Esophagus squamous epithelium (tissue), 5 donors: ENCODE data around the gene BEND6. TPM values are rescaled to one million over a fixed set of nuclear protein-coding genes. Genes with fewer than 3 reads are reported as not detected.

ENCODE experiments used
- DNase-seq: peaks from one replicate; lab custom pipeline; 2025; lab: John Stamatoyannopoulos, UW
- H3K27ac ChIP-seq, 4 donors: fragments of 200-600 bp; sonication (generic); one replicate each; pipeline ENCODE4 v1.5.1; 2016 to 2019; ENCODE audit warnings: mild to moderate bottlenecking in 1 of 4
- H3K27me3 ChIP-seq, 4 donors: fragments of 200-600 bp; sonication (generic); 1 replicate in 3 of 4; 2 replicates in 1 of 4; pipeline versions ENCODE4 v1.5.1 to v1.6.0; 2017 to 2021; ENCODE audit warnings: antibody characterized with exemption in 1 of 4
- H3K36me3 ChIP-seq, 3 donors: fragments of 200-600 bp; sonication (generic); one replicate each; pipeline ENCODE4 v1.5.1; 2016 to 2019
- H3K4me1 ChIP-seq, 3 donors: fragments of 200-600 bp; sonication (generic); one replicate each; pipeline ENCODE4 v1.5.1; 2017 to 2019
- H3K4me3 ChIP-seq, 4 donors: fragments of 200-600 bp; sonication (generic); 1 replicate in 3 of 4; 2 replicates in 1 of 4; pipeline ENCODE4 v1.5.1; 2016 to 2019; ENCODE audit warnings: mild to moderate bottlenecking in 2 of 4, moderate library complexity in 1 of 4
- H3K9me3 ChIP-seq, 3 donors: fragments of 200-600 bp; sonication (generic); one replicate each; pipeline ENCODE4 v1.5.1; 2016 to 2019
- CTCF ChIP-seq, 6 experiments: fragments of 450-650 bp in 4 of 6; fragments of 200-600 bp in 2 of 6; sonication (generic) in 2 of 6; IDR thresholded peaks; one replicate each; pipeline ENCODE4 v1.5.1; 2016 to 2019; ENCODE audit warnings: antibody characterized with exemption in 6 of 6, mild to moderate bottlenecking in 4 of 6, moderate library complexity in 4 of 6
- POLR2A ChIP-seq, 4 donors: fragments of 450-650 bp; IDR thresholded peaks; one replicate each; pipeline ENCODE4 v1.6.1; 2017; ENCODE audit warnings: antibody characterized with exemption in 4 of 4, mild to moderate bottlenecking in 4 of 4, moderate library complexity in 3 of 4
- intact Hi-C: fragments of 100-400 bp; cut with DNase I; formaldehyde crosslinking; loops from one replicate; pipeline ENCODE4 v1.15.0; 2022
- small RNA-seq, 4 donors: library from RNA; depleted of rRNA; stranded (forward); fragments of <200 nt; gene quantifications; one replicate each; pipeline ENCODE3, GENCODE V24; 2016
- total RNA-seq, 4 donors: library from RNA; depleted of rRNA; stranded (reverse); fragments of >200 nt; gene quantifications; one replicate each; pipeline ENCODE4 v1.1.0, GENCODE V29; 2016
- donor health status: DM: yes; HTN: yes; CAD: no.

The BEND6 gene
- total RNA-seq, 4 donors from 2014 or later = 0.57 to 2.4 (median 1.1) TPM; not detected in 1

DNA sequence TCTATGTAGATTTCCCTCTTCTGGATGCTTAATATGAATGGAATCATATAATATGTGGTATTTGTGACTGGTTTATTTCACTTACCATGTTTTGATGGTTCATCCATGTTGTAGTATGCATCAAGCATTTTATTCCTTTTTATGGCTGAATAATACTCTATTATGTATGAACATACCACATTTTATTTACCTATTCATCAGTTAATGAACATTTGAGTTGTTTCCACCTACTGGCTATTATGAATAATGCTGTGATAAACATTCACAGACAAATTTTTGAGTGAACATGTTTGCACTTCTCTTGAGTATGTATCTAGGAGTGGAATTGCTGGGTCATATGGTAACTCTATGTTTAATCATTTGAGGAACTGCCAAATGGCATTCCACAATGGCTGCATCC is 120.2 kb downstream of the BEND6 start:
- H3K9me3 ChIP-seq = no peaks in the 10 kb centered on the region
- TF ChIP-seq CTCF (IDR thresholded peaks at IDR 0.05) (peak in 1 of 6 experiments; percentile 13), POLR2A (IDR thresholded peaks at IDR 0.05) (no peak)
- H3K4me1 ChIP-seq = no peaks in the 10 kb centered on the region
- H3K27me3 ChIP-seq = no peaks in the 10 kb centered on the region
- DNase-seq = no peak
- no peak overlapping the region for H3K27ac ChIP-seq
- intact Hi-C loops = no loop called here
- H3K36me3 ChIP-seq = no peaks in the 10 kb centered on the region
- no peak overlapping the region for H3K4me3 ChIP-seq

Small RNAs within 50 kb of the gene (small RNA-seq; reads per million reads assigned to genes)
- gene FTH1P15 (0 reads per million in 4 donors), gene RNU6-626P (0 reads per million in 4 donors)

Other genes starting within 250 kb of the BEND6 start
- 1 to 10 TPM; 1.6 to 7.6 (median 4.2) TPM for gene KIAA1586, start 91.6 kb downstream of the BEND6 start, total RNA-seq
- 10 to 100 TPM; 21.5 to 52.5 (median 29.5) TPM for gene ZNF451, start 135.1 kb downstream of the BEND6 start, total RNA-seq
- gene BAG2, start 217.2 kb downstream of the BEND6 start, total RNA-seq = 1 to 10 TPM in 3 of 4 donors, under 1 TPM in 1; 0.38 to 6.7 (median 1.5) TPM